ENCODE data around the gene LRRC49. TPM values are rescaled to one million over a fixed set of nuclear protein-coding genes. Genes with fewer than 3 reads are reported as not detected.

The LRRC49 gene
- polyA plus RNA-seq, 2 of the 4 experiments (the other 2 are of a cell fraction) = 10.0 to 14.3 TPM

- Histone ChIP-seq H3K4me2 (peak overlapping the region; percentile 84), H3K4me3 (peak overlapping the region; percentile 74), H3K4me1 (peaks cover 39% of the 10 kb centered on the region), H3K9me3 (no peaks in the 10 kb centered on the region), H3K27ac (peak overlapping the region; percentile 89 to 93)
- FAIRE-seq = no peak
- WGBS (ENCODE audit: missing lambda C conversion rate) = 62% methylated on average over 11 of the region's 11 CpGs
- no peak for DNase-seq (ENCODE audit: low read depth in 1 of 2, low spot score in 1 of 2)
- CTCF ChIA-PET = interaction anchor here (0.5 to 16.8 kb wide), 16 partner anchors 10 to 298 kb away, joined by 3 to 300 read pairs (median 6); no protein-coding TSS in a partner anchor
- no peak for ATAC-seq
- POLR2A ChIA-PET = interaction anchor here (1.1 to 3.1 kb wide), 5 partner anchors 11 to 41 kb away, joined by 3 to 33 read pairs (median 4); no protein-coding TSS in a partner anchor
- TF ChIP-seq GATA3 (IDR thresholded peaks at IDR 0.05; ENCODE audit: borderline replicate concordance) (no peak), HDAC2 (IDR thresholded peaks at IDR 0.05) (no peak), ELK1 (IDR thresholded peaks at IDR 0.05; ENCODE audit: low read depth, low read length) (no peak), REST (IDR thresholded peaks at IDR 0.05) (no peak), POLR2A (IDR thresholded peaks at IDR 0.05; ENCODE audit: low read length) (no peak), EHF (CRISPR knock-in tag; IDR thresholded peaks at IDR 0.05) (no peak), USF2 (IDR thresholded peaks at IDR 0.05) (no peak), HEYL (CRISPR knock-in tag; IDR thresholded peaks at IDR 0.05) (no peak), RNF2 (IDR thresholded peaks at IDR 0.05; ENCODE audit: borderline replicate concordance, low read depth) (no peak), JUNB (IDR thresholded peaks at IDR 0.05) (no peak), MAX (IDR thresholded peaks at IDR 0.05) (no peak), HOXA7 (CRISPR knock-in tag; IDR thresholded peaks at IDR 0.05) (no peak), ZC3H11A (IDR thresholded peaks at IDR 0.05) (no peak), KDM1A (IDR thresholded peaks at IDR 0.05; ENCODE audit: low read depth) (no peak)
Observed at GRCh38 chr15:70852501-70853317, 39.9 kb upstream of the LRRC49 start.

GRCh38 chr15:70853318-70853972, 39.2 kb upstream of the LRRC49 start:
- H3K4me3 ChIP-seq = peak overlapping the region; percentile 74
- H3K4me1 ChIP-seq = peaks cover 41% of the 10 kb centered on the region
- WGBS (ENCODE audit: missing lambda C conversion rate) = 16% methylated on average over 22 of the region's 54 CpGs
- DNase-seq (ENCODE audit: low read depth in 1 of 2, low spot score in 1 of 2) = peak in 1 of 2 experiments; percentile 54
- H3K9me3 ChIP-seq = no peaks in the 10 kb centered on the region
- ChIA-PET CTCF (interaction anchor here (0.5 to 16.8 kb wide), 9 partner anchors 10 to 173 kb away, joined by 5 to 300 read pairs (median 18); no protein-coding TSS in a partner anchor), POLR2A (interaction anchor here (1.2 to 3.1 kb wide), 6 partner anchors 10 to 90 kb away, joined by 3 to 33 read pairs (median 4); partner anchors contain the start of gene UACA)
- peak overlapping the region; percentile 89 to 93 for H3K27ac ChIP-seq
- no peak for FAIRE-seq
- H3K4me2 ChIP-seq = peak overlapping the region; percentile 84
- peak; percentile 53 to 69 for ATAC-seq
- TF ChIP-seq REST (IDR thresholded peaks at IDR 0.05) = no peak
- no peak for TF ChIP-seq KDM5A (IDR thresholded peaks at IDR 0.05)
- no peak for TF ChIP-seq FOSL2 (IDR thresholded peaks at IDR 0.05)
- peak; percentile 28; the same call in 1 of the 2 replicates for TF ChIP-seq FOSL2 (CRISPR knock-in tag; IDR thresholded peaks at IDR 0.05)
- no peak for TF ChIP-seq RFX5 (IDR thresholded peaks at IDR 0.05)
- TF ChIP-seq BHLHE40 (IDR thresholded peaks at IDR 0.05; ENCODE audit: low read depth, low read length) = no peak
- 0 out of 3 replicates have a peak, but pooled peaks have one; percentile 15 for TF ChIP-seq SMC3 (IDR thresholded peaks at IDR 0.05)
- no peak for TF ChIP-seq KDM1A (IDR thresholded peaks at IDR 0.05; ENCODE audit: low read depth)
- no peak for TF ChIP-seq POLR2AphosphoS2 (conservative IDR thresholded peaks at IDR 0.05; ENCODE audit: low read length)
- TF ChIP-seq CTCF (IDR thresholded peaks at IDR 0.05) = no peak
- no peak for TF ChIP-seq RARB (CRISPR knock-in tag; IDR thresholded peaks at IDR 0.05)
- no peak for TF ChIP-seq FOXS1 (CRISPR knock-in tag; IDR thresholded peaks at IDR 0.05)
- TF ChIP-seq TFCP2L1 (CRISPR knock-in tag; IDR thresholded peaks at IDR 0.05) = no peak

Measured in A549 (cell line).